Skin epidermis (tissue), 12 donors: ENCODE results near the gene PKP3.
A peak's percentile ranks its signal among the peaks of the same experiment; 100 is the strongest.
"Not testable (repeated sequence)": the region's sequence is repeated elsewhere in the genome, so short reads cannot be mapped to it uniquely, and the experiment has no call there.

ENCODE experiments used
- H3K27ac ChIP-seq, 21 experiments: fragments of 200-600 bp; sonication (generic) in 11 of 21; one replicate each; pipeline ENCODE4 v1.5.0; 2020; ENCODE audit warnings: mild to moderate bottlenecking in 3 of 21, inconsistent platforms in 2 of 21, moderate library complexity in 2 of 21
- H3K4me3 ChIP-seq, 7 experiments: fragments of 200-600 bp; sonication (generic) in 2 of 7; one replicate each; pipeline ENCODE4 v1.5.0; 2020; ENCODE audit warnings: inconsistent platforms in 2 of 7, mild to moderate bottlenecking in 2 of 7, moderate library complexity in 1 of 7

The PKP3 gene

GRCh38 chr11:391117-392017 lies 2.6 kb upstream of the PKP3 start:
- H3K27ac ChIP-seq: peak overlapping the region in 19 of 21 experiments; percentile 79 to 97 (median 93)
- H3K4me3 ChIP-seq: peak overlapping the region; percentile 31 to 55 (median 49)

GRCh38 chr11:392102-392777 lies 1.8 kb upstream of the PKP3 start:
- peak overlapping the region; percentile 53 to 97 (median 92) for H3K27ac ChIP-seq
- H3K4me3 ChIP-seq: peak overlapping the region; percentile 31 to 55 (median 49)

GRCh38 chr11:393219-394033 lies 583 bp upstream of the PKP3 start:
- peak overlapping the region; percentile 31 to 55 (median 49) for H3K4me3 ChIP-seq
- peak overlapping the region; percentile 63 to 97 (median 92) for H3K27ac ChIP-seq

- H3K4me3 ChIP-seq: peak overlapping the region; percentile 41 to 55 (median 49)
- H3K27ac ChIP-seq: peak overlapping the region; percentile 27 to 97 (median 91)
These were observed 1.0 kb downstream of the PKP3 start for GRCh38 chr11:394858-395655.

GRCh38 chr11:395866-396265 lies 1.9 kb downstream of the PKP3 start:
- peak overlapping the region in 5 of 7 experiments; percentile 5 to 55 (median 49) for H3K4me3 ChIP-seq
- peak overlapping the region in 12 of 21 experiments; percentile 44 to 96 (median 92) for H3K27ac ChIP-seq

- H3K4me3 ChIP-seq: peak overlapping the region; percentile 3 to 55 (median 21)
- H3K27ac ChIP-seq: peak overlapping the region in 8 of 21 experiments; percentile 1 to 91 (median 36)
These were observed 2.5 kb downstream of the PKP3 start for GRCh38 chr11:396511-396947.

GRCh38 chr11:396948-397548 lies 3.0 kb downstream of the PKP3 start:
- H3K27ac ChIP-seq: peak overlapping the region in 6 of 21 experiments; percentile 17 to 91 (median 28)
- H3K4me3 ChIP-seq: peak overlapping the region; percentile 3 to 55 (median 21)

- Histone ChIP-seq H3K4me3 (no peak overlapping the region), H3K27ac (no peak overlapping the region)
These were observed 4.8 kb downstream of the PKP3 start for GRCh38 chr11:398826-399225.

- no peak overlapping the region for H3K27ac ChIP-seq
- H3K4me3 ChIP-seq: no peak overlapping the region
These were observed 5.8 kb downstream of the PKP3 start for GRCh38 chr11:399731-400211.

- H3K27ac ChIP-seq: no peak overlapping the region
- H3K4me3 ChIP-seq: no peak overlapping the region
These were observed 6.3 kb downstream of the PKP3 start for GRCh38 chr11:400241-400689.

GRCh38 chr11:401196-401595 lies 7.2 kb downstream of the PKP3 start:
- H3K4me3 ChIP-seq, H3K27ac ChIP-seq: not testable (repeated sequence)

GRCh38 chr11:403021-403760 lies 9.2 kb downstream of the PKP3 start:
- H3K27ac ChIP-seq: no peak overlapping the region
- no peak overlapping the region for H3K4me3 ChIP-seq

GRCh38 chr11:403761-404431 lies 9.9 kb downstream of the PKP3 start:
- H3K27ac ChIP-seq: no peak overlapping the region
- no peak overlapping the region for H3K4me3 ChIP-seq

GRCh38 chr11:404551-405264 lies 10.7 kb downstream of the PKP3 start:
- H3K4me3 ChIP-seq: no peak overlapping the region
- H3K27ac ChIP-seq: peak overlapping the region in 2 of 21 experiments; percentile 10 to 56

GRCh38 chr11:405323-405953 lies 11.4 kb downstream of the PKP3 start:
- peak overlapping the region in 7 of 21 experiments; percentile 10 to 75 (median 56) for H3K27ac ChIP-seq

More at GRCh38 chr11:405323-405953, 11.4 kb downstream of the PKP3 start:
- no peak overlapping the region for H3K4me3 ChIP-seq
